T-helper 1 cell (primary cell): ENCODE measurements around the gene FSCN2.

Experiments used
- DNase-seq, 5 donors: peaks; one replicate each; pipeline ENCODE4 v3.0.0-alpha.2; 2012 to 2020

Gene FSCN2

DNA sequence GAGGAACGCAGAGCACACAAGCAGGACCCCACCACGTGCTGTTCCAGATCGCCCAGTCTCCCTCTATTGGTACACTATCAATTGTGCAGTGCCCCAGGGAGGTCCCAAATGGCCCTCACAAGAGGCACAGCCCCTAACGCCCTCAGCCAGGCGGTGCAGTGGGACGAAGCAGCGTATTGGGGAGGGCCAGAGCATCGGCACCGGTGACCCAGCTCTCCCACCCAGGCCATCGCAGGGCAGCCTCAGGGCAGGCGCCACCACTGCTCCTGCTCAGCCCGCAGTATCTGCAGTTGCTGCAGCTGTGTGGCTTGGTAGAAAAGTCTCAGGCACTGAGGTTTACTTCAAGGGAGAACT lies 29.9 kb downstream of the FSCN2 start:
- no peak for DNase-seq

DNA sequence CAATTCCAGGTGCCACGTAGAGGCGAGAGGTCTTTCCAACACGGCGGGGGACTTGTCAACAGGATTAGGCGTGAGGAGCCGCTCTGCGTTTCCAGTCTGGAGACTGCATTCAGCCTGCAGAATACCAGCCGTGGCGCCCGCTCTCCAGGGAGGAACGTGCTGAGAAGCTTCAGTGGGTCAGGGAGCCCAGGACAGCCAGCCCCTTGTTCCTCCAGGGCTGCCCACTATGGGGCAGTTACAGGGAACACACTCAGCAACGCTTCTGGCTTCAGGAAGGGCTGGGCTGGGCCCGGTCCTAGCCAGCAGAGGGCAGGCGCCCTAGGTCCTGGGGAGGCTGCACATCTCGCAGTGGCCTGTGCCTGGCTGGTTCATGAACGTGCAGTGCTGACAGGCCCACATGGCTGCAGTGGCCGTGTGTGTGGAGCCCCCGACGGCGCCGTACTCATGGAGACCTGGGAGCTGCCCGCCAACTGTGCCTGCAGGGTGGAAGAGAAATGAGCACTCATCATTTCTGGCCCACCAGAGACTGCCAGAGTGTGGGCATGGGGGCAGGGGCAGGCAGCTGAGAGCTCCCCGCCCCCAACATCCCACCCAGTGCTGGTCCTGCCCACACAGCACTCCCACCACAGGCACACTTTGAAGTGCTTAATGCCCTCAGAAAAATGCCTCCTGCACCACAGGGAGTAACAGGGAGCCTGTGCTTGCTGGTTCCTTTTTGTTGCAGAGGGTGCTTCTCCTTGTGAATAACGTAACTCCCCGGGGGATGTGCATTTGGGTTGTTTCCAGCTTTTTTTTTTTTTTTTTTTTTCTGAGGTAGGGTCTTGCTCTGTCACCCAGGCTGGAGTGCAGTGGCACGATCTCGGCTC lies 31.0 kb downstream of the FSCN2 start:
- no peak for DNase-seq

DNA sequence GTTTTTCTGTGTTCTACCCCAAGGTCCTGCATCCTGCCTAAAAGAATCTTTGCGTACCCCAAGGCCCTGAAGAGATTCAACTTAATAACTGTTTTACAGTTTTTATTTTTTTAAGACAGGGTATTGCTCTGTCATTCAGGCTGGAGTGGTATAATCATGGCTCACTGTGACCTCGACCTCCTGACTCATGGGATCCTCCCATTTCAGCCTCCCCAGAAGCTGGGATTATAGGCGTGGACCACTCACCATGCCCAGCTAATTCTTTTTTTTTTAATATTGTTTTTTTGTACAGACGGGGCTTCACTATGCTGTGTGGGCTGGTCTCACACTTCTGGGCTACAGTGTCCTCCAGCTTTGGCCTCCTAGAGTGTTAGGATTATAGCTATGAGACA lies 33.3 kb downstream of the FSCN2 start:
- no peak for DNase-seq

DNA sequence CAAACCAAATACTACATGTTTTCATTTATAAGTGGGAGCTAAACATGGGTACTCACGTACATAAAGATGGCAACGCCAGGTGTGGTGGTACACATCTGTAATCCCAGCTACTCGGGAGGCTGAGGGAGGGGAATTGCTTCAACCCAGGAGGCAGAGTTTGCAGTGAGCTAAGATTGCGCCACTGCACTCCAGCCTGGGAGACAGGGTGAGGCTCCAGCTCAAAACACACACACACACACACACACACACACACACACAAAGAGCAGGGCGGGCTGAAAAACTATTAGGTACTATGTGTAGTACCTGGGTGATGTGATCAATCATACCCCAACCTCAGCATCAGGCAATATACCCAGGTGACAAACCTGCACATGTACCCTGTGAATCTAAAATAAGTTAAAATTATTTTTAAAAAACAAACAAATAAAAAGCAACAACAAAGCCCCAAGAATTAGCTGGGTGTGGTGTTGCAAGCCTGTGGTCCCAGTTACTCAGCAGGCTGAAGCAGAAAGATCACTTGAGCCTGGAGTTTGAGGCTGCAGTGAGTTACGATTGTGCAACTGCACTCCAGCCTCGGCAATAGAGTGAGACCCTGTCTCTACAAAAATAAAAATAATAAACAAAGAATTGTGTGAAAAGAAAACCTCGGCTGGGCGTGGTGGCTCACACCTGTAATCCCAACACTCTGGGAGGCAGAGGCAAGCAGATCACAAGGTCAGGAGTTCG lies 35.8 kb downstream of the FSCN2 start:
- DNase-seq: no peak

DNA sequence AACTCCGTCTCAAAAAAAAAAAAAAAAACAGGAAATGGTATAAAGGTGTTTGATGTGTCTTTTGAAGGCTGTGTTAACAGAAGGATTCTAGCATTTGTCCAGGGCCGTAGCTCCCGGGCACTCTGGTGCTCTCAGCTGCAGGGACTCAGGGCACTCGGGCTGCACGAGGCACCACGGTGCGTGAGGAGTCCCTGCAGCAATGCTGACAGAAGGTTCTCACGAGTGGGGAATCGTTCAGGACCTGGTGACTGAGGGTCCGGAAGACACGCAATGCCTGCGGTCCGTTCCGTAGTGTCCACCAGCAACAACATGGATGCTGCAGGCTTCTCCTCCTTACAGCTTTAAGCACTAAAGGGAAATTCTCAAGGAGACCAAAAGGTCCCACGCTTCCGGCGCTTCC lies 36.6 kb downstream of the FSCN2 start:
- no peak for DNase-seq

DNA sequence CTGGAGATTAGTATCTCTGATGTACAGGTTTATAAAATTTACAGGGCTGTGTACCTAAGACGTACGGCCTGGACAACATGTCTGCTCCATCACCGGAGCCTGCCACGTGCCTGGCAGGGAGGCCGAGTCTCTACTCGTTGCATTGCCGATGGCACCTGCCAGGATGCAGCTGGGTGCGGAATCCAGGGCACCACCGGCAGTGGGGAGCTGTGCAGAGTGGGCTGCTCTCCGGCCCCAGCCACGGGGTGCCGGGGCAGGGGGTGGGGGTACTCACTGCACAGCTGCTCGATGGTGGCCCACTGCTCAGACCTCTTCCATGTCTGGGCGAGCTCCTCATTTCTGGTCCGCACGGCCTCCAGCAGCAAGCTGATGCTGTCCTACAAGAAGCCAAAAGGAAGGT lies 37.1 kb downstream of the FSCN2 start:
- DNase-seq: no peak

DNA sequence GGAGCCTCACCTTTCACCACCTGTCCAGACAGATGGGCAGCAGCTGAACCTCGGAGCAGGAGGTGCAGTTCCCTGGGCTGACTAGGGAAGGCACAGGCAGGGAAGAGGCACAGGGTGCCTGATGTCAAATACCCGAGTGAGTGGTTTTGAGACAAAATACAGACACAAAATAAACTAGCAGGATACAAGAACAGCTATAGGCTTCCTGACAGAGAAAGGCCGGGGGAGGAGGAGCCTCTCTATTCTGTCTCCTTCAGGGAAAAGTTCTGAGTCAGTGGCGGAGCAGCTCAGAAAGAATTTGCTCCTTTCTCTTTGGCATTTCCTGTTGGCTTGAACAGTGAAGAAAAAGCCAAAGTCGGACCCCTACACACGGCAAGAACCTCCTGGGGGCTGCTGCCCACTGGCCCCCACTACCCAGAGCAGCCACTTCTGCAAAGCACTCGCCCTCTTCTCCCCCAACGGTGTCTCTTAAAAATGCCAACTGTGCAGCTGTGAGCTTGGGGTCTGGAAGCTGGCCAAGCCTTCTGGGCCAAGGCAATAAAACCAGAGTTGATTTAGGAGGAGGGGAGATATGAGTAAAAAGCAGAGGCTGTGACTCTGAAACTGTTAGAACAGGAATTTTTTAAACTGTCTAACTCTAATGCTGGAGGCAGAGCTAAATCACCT lies 38.4 kb downstream of the FSCN2 start:
- DNase-seq: no peak

DNA sequence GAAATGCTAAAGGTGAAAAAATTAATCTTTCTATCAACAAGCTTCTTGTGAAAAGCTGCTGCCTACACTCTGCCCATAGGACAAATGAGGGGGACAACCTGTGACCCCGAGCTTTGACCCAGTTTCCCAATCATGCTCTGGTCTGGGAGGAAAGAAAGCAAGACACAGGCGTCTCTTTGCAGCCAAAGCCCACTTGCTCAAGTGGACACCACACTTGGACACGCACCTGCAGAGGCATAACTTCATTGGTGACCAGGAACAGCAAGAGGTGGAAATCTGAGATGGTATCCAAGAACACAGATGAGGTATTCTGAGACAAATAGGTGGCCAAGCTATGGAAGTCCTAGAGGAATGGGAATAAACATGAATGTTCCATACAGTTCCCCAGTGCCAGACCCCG lies 39.0 kb downstream of the FSCN2 start:
- no peak for DNase-seq

DNA sequence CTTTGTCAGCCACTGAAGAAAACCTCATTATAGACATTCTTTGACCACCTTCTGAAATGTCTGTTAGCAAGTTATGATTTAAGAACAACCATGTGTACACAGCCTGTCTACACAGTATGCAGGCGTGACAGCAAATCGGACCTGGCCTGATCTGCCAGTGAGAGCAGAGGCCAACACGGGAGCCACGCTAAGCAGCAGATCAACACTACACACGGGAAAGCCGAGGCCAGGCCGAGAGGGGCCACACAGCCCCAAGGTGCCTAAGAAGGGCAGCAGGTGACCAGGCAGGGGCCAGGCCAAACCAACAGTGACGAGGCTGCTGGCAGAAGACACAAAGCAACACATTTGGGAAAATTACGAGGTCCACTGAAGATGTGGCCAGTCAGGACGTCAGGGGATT lies 40.2 kb downstream of the FSCN2 start:
- no peak for DNase-seq

DNA sequence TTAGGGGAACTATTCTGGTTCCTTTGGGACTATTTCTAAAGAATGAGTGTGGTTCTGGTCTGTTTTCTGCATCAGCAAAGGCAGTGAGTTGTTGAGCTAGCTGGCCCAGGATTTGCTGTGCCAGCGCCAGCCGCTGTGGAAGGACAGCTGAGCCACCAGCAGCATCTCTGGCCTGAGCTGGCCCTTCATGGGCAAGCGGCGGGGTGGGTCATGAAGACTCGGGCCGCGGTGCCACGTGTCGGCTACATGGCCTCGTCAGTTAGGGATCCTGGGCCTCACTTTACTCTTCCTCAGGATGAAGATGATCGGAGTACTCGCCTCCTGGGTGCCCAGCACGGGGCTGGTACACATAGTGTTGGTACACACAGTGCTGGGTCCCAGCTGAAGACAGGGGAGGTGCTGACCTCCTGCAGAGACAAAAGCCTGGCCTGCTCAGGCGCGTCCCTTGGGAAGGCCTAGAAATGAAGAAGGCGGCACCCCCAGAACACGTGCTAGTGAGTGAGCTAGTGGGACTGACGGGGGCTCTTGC lies 41.9 kb downstream of the FSCN2 start:
- DNase-seq: no peak

DNA sequence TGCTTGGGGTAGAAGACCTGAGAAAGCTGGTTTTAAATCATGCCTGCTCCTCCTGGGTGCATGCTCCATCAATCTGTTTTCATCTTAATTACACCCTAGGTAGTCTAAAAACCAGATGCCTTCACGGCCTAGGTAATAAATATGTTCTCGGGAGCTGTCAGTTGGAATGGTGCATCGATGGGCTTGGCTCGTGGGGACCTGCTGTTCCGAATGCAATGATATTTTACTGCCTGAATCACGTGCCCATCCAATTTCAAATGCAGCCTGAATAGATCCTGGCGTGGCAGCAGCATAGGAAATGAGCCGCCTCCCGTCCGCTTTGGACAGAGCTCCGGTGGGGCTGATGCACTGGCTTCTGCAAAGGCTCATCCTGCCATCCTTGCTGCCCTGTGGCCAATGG lies 42.8 kb downstream of the FSCN2 start:
- no peak for DNase-seq

DNA sequence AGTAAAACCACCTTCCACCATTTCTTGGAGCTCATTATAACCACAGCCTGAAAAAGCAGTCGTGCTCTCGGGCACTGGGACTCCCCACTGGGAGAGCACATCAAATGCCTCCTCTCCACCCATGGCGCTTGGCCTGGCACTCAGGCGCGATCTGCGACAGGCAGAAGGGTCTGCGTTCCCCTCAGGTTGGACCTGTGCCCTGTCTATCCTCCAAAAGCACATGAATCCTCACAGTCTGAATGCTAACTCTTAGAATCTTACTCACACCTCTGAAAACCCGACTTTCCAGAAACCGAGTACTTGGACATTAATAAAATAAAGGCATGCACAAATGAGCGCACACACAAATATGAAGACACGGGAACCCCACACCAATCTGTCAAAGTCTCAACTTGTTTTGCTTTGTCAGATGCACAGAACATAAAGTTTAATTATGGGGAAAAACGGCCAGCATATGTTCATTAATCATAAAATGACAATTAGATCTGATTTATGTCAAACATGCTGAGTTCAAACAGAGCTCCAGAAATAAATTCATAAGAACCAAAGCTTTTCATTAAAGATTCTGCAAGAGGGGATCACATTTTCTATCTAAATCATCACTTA lies 44.5 kb downstream of the FSCN2 start:
- DNase-seq: no peak

DNA sequence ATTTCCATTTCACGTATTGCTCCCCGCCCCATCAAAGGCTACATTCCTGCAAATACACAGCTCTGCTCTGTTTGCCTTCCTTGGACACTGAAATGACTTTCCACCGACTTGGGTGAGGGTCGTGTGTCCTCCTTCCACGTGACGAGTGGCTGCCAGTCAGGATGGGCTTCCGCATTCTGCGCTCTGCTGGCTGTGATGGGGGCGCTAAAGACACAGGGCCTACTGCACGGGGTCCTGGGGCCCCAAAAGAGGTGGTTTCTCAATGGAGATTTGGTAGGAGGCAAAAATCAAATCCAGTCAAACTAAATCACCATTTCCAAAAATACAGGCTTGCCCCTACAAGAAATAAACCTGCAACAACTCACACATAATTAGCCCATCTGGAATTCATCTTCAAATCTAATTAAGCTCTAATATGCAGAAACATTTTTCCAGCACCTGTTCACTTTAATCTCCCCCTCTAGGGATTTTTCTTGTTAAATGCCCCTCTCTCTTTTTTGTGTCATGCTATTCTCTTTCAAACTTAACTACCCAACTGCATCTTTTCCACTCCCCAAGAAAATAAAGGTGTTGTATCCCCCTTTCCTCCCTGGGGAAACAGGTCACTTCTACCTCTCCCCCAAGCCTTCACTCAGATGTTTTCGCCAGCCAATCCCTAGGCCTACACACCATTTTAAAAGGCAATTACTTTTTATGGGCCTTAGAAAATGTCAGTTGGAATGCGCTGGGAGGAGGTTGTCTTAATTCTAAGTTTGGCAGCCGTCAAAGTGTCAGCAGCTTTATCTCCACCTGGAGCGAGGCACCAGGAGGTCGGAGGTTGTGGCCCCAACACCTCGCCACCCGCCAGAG lies 45.8 kb downstream of the FSCN2 start:
- DNase-seq: no peak

DNA sequence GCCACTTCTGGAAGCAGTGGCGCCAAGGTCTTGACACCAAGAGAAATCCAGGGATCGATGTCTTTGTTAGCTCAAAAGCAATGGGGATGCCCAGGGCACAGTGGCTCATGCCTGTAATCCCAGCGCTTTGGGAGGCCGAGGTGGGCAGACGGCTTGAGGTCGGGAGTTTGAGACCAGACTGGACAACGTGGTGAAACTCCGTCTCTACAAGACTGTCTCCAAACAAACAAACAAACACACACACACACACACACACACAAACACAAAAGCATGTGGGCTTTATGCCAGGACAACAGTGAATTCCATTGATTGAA lies 46.4 kb downstream of the FSCN2 start:
- DNase-seq: no peak

DNA sequence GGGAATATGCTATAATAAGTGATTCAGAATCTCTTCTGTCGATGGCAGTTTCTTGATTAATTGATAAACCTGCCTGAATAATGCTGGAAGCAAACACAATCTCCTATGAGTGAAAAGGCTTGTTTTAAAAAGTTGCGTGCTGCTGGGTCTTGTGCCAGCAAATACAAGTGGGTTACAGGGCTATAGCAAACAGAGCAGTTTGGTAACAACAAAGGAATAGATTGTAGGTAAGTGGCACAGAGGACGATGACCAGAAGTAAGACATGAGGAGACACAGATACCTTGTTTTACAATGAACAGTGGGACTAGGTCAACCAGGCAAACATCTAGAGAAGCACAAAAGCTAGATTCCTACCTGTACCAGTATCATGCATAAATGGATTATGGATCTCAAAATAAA lies 47.7 kb downstream of the FSCN2 start:
- no peak for DNase-seq

DNA sequence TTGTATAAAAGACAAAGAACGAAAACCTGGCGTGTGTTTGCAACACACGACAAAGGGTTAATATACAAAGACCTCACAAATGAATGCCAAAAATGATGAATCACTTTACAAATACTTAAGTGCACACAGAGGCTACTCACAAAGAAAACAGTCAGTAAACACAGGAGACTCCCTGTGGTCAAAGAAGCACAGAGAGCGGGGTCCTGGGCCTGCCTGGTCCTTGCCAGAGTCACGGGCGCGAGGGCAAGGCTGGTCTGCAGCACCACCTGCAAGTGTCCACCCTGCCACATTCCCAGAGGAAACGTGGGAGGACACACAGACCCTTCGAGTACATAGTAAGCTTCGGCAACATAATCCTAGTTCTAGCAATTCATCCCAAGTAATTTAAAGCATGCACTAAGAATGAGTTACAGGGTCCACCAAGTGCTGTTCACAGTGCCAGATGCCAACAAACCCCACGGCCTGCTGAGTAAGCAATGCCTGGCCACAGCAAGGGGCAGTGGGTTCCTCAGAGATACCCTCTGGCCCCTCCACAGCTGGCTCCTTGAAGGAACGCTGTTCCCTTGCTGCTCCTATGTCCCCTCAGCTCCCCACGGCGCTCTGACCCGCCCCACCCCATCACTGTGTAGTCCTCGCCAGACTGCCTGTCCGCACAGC lies 48.6 kb downstream of the FSCN2 start:
- no peak for DNase-seq

DNA sequence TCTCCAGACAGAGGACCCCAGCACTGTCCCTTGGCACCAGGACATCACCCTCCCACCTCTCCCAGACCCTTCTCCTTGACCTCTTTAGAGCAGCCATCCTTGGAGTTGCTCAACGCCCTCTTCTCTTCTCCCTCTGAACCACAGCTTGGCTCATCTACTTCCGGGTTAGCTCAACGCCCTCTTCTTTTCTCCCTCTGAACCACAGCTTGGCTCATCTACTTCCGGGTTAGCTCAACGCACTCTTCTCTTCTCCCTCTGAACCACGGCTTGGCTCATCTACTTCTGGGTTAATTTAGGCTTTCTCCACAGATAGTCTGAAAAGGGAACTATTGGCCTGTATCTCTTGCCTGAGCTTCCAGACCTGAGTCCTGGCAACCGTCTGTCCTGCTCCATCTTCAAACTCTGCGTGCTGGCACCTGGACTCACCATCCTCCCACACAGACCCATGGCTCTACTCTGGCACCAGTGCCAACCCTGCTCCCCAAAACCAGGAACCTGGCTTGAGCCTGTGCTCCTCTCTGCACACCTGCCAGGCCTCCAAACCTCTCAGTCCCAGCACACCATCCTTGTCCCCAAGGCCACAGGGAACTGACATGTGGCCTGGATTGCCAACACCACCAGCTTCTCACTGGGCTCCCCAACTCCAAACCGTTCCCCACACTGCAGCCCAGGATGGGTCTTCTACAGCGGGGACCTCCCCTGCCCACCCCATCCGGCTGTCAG lies 49.3 kb downstream of the FSCN2 start:
- DNase-seq: no peak

DNA sequence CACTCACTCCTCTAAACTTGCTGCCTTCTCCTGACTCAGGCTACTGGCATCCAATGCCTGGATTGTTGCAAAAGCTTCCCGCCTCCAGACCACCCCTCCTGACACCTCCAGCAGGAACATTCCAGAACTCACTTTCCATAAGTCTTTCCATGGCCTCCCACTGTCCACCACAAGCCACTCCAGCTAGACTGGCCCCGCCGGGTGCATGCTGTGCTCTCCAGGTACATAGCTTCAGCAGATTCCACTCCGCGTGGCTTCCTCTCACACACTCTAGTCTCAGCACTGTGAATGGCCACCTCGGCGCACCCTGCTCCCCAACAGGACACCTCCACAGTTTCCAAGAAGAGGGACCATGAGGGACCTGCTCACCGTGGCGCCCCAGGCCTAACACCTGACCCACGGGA lies 49.9 kb downstream of the FSCN2 start:
- no peak for DNase-seq

DNA sequence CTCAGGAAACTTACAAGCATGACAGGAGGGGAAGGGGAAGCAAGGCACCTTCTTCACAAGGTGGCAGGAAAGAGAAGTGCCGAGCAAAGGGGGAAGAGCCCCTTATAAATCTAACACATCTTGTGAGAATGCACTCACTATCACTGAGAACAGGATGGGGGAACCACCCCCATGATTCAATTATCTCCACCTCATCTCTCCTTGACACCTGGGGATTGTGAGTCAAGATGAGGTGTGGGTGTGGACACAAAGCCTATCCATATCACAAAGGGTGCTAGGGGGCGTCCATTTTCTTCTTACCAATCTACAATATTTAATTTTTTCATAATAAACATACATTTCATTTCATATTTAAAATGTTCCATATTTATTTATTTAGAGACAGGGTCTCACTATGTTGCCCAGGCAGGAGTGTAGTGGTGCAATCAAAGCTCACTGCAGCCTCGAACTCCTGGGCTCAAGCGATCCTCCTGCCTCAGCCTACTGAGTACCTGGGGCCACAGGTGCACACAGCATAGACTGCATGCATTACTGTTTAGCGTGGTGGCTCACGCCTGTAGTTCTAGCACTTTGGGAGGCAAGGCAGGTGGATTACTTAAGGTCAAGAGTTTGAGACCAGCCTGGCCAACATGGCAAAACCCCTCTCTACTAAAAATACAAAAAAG lies 50.5 kb downstream of the FSCN2 start:
- DNase-seq: no peak

DNA sequence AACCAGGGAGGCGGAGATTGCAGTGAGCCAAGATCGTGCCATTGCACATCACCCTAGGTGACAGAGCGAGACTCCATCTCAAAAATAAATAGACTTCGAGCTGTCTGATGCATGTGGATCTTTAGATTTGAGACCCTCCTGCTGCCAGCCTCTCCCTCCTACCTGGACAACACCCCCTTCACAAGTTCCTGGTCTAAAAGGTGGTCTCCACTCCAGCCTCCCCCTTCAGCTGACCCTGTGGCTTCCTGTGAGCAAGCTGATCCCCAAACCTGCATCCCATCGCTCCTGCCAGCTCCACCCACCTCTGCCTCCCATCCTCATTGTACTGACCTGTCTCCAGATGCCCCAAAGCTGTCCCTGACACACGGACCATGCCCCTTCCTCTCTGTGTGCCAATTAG lies 51.1 kb downstream of the FSCN2 start:
- no peak for DNase-seq
